ENCODE results near the gene RFX7.

Gene RFX7

DNA sequence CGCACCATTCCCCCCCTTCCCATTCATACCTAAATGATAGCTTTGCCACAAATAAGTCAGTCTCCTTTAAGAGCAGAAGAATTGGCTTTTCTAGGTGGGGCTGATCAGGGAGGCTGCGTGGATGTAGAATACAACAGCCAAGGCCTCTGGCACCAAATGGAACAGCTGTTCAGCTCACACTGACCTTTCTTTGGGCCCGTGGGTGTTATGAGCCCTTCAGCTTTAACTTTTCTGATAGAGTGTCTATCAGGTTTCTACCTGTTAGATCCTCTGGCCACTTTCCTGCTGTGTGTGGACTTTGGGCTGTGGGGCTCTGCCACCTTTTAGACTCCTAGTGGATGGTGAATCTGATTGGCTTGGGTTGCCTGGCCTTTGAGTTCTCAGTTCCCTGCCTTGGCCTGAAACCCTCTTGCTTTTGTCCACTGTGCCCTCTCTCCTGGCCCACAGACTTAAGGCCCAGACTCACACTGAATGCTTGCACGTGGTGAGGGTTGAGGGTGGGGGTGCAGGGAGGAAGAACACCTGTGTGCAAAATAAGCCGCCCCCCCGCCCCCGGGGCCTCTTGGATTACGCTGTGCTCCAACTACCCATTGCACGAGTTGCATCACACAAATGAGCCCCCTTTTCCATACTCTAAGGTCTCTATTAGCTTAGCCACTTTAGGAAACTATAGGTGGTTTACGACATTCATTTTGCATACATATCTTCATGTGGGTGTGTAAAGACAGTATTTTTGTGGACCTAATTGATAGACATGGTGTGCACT, 1.3 kb upstream of the RFX7 start:
- DNase-seq (ENCODE audit: low read depth) = no peak
- peak overlapping the region; percentile 75 for H3K4me3 ChIP-seq (ENCODE audit: low read depth, low read length)

DNA sequence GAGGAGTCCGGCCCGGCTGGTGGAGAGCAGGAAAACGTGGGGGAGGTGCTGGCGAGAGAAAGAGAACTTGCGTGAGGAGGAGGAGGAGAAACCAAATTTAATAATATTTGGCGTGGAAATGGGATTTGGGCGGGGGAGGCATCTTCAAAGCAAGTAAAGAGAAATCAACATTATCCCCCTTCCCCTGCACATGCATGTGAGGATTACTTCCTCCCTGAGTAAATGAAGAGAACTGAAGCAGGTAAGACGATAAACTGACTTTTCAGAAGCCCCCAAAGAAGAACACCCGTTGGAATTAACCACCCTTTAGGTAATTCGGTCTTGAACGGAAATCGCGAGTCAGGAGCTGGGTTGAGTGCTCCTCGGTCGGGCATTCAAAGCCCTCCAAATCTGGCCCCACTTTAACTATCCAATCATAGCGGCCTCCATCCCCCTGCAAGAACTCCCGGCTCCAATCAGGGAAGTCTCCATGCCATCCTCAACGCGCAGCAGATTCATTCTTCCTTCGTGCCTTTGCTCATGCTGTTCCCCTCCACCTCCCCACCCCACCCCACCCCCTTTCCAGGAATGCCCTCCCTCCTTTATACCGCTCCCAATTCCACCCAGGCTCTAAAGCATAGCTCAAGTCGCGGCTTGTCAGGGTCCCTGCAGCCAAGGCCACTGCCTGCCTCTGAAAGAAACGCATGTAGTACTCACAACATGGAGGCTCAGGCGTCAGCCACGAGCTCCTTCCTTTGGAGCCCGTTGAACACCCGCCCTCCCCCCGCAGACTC, 545 bp upstream of the RFX7 start:
- DNase-seq (ENCODE audit: low read depth) = peak; percentile 47
- H3K4me3 ChIP-seq (ENCODE audit: low read depth, low read length) = peak overlapping the region; percentile 75

DNA sequence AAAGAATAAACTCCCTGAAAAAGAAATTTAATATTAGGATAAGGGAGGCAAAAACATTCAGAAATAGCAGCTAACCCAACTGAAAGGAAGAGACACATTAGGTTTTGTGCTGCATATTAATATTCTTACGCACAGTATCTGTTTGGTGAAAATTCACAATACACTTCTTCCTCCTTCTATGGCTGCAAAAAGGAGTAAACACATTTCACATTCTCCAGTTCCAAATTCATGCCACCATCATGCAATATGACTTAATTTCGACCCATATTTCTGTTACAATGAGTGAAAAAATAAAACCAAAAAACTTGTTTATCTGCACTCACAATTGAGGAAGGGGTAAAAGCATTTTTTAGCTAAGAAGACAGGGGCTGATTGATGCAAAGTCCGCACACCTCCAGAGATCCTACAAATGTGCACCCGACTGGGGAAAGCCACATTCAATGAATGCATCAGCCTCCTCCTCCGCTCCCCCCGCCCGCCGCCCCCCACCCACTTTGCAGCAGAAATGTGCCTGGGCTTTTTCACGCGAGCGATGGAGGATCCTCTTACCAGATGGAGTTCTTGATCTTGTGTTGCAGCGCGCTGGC, 1.0 kb downstream of the RFX7 start:
- DNase-seq (ENCODE audit: low read depth) = no peak
- peak overlapping the region; percentile 75 for H3K4me3 ChIP-seq (ENCODE audit: low read depth, low read length)

DNA sequence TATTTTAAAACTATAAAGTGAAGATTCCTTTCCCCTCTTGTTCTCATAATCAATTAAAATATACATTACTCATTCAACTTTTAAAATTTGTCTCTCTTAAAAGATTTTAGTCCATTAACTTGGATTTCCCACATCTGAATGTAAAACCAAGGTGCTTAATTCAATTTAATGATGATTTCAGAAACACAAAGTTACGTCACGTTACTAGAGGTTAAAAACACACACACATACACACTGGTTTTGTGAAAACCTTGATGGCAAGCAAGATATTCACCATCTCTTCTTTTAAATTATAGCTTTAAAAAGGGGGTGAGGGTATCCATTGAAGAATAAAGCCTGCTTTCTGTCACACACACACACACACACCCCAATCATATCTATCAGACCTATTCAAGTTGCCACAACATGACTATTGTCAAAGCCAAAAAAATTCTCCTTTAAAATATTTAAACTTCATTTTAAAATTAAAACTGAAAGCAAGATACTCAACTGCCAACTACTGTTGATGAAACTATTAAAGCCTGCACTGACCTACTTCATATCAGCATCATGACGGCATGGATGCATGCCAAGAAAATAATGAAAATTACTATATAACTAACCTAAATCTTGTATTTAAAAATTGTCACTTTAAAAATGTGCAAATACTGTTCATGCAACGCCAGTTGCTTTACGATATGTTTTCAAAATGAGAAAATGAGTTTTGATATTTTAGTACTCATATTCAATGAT, 2.1 kb downstream of the RFX7 start:
- no peak for DNase-seq (ENCODE audit: low read depth)
- H3K4me3 ChIP-seq (ENCODE audit: low read depth, low read length) = peak overlapping the region; percentile 75

DNA sequence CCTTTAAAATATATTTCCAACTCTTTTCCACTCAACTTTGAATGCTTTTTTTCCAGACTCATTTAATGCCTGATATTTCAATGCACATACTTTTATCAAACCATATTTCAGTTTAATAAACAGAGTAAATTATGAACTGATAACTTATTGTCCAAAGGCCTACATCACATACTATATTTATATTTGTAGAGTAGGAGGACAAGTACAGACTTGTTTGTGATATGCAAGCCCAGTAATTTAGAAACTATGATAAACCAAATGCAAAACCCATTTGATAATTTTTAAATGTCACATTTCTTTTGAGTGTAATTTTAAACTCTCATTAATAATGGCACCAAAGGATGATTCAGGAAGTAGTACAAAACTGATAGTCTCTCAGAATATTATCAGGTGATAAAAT, 3.3 kb downstream of the RFX7 start:
- H3K4me3 ChIP-seq (ENCODE audit: low read depth, low read length) = no peak overlapping the region
- no peak for DNase-seq (ENCODE audit: low read depth)

DNA sequence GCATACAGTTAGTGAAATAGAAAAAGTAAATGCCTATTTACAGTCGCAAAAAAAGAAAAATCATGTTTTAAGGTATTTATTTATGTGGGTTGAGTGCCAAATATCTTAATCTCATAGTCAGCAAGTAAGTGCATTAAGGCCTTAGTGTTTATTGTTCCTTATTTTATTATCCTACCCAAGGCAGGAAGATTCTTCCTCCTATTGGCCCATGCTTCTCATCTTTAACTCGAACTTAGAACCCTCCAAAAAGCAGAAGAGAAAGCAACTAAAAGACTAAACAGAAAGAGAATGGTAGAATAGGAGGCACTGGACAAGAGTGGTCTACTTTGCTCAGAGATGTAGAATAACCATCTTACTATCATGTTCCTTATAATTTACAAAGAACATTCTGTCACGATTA, 7.5 kb downstream of the RFX7 start:
- no peak for DNase-seq (ENCODE audit: low read depth)

DNA sequence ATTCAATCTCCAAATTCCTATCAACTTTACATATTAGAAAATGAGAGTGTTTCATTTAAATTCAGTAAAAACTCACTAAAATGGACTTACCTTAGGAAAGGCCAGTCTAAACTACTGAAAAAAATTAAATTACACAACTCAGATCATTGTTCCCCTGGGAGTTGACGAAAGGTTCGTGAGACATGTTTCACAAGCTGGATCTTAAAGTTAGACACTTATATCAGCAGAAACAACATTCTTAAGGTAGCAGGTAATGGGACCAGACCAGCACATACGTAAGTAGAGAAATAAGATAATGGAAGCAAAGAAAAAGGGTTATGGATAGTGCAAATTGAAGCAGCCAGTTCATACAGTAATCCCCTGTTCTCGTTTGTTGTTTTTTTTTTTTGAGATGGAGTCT, 8.9 kb downstream of the RFX7 start:
- H3K4me3 ChIP-seq (ENCODE audit: low read depth, low read length) = no peak overlapping the region
- DNase-seq (ENCODE audit: low read depth) = peak; percentile 19

More for the DNA sequence above, 7.5 kb downstream of the RFX7 start:
- H3K4me3 ChIP-seq (ENCODE audit: low read depth, low read length) = no peak overlapping the region

DNA sequence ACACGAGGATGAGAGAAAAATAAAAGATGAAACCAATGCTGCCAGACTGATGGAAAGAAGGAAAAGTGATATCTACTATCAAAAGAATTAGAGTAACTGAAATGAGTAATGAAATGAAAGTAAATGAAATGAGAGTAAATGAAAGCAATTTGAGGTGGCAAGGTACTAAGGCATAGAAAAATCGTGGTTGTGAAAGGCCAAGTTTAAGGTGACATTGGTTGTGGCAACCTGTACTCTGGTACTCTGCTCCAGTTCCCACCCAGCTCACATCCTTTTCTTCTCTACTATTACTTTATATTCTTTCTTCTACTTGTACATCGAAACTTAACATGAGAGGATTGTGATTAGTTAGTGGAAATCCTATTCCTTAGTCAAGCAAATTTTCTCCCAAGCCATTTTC, 10.1 kb downstream of the RFX7 start:
- no peak overlapping the region for H3K4me3 ChIP-seq (ENCODE audit: low read depth, low read length)
- DNase-seq (ENCODE audit: low read depth) = no peak

DNA sequence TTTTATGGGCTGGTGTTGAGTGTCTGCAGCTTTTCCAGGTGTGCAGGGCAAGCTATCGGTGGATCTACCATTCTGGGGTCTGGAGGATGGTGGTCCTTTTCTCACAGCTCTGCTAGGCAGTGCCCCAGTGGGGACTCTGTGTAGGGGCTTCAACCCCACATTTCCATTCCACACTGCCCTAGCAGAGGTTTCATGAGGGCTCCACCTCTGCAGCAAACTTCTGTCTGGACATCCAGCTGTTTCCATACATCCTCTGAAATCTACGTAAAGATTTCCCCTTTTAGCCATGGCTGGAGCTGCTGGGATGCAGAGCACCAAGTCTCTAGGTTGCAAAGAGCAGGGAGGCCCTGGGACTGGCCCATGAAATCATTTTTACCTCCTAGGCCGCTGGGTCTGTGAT, 11.6 kb downstream of the RFX7 start:
- H3K4me3 ChIP-seq (ENCODE audit: low read depth, low read length) = no peak overlapping the region

DNA sequence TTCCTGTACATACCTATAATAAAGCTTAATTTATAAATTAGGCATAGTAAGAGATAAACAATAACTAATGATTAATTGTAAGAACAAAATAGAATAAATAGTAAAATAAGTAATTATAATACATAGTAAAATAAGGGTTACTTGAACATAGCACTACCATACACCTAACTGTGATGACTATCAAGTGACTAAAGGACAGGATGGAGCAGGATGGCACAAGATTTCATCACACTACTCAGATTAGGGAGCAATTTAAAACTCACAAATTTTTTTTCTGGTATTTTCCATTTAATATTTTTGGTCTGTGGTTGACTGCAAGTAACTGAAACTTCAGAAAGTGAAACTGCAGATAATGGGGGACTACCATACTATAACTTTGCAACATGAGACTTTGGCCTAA, 14.8 kb downstream of the RFX7 start:
- DNase-seq (ENCODE audit: low read depth) = no peak
- no peak overlapping the region for H3K4me3 ChIP-seq (ENCODE audit: low read depth, low read length)

More for the DNA sequence above, 11.6 kb downstream of the RFX7 start:
- DNase-seq (ENCODE audit: low read depth) = no peak

DNA sequence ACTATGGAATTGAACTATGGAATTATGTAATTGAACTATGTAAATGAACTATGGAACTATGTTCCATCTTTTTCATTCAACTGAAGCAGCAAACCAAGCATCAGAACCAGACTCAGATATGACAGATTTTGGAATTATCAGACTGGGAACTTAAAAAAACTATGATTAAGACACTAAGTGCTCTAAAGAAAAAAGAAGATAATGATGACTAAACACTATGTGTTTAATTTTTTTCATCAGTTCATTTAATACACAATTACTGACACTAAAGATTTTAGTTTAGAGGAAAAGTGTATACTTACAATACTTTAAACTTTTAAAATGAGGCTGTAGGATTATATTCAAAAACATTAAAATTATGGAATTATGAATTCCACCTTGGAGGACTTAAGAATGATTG, 15.3 kb downstream of the RFX7 start:
- no peak for DNase-seq (ENCODE audit: low read depth)

DNA sequence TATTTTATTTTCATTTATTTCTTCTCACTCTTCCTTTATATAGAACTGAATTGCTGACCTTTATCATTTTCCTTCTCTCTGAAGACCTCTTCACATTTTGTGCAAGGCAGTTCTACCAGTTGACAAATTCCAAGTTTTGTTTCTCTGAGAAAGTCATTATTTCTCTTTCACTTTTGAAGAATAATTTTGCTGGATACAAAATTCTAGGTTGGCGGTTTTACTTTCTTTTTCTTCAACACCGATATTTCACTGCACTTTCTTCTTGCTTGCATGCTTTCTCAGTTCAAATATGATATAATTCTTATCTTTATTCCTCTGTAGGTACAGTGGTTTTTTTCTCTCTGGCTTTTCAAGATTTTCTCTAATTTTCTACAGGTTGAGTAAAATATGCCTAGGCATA, 15.9 kb downstream of the RFX7 start:
- no peak overlapping the region for H3K4me3 ChIP-seq (ENCODE audit: low read depth, low read length)
- no peak for DNase-seq (ENCODE audit: low read depth)

More for the DNA sequence above, 15.3 kb downstream of the RFX7 start:
- H3K4me3 ChIP-seq (ENCODE audit: low read depth, low read length) = no peak overlapping the region

DNA sequence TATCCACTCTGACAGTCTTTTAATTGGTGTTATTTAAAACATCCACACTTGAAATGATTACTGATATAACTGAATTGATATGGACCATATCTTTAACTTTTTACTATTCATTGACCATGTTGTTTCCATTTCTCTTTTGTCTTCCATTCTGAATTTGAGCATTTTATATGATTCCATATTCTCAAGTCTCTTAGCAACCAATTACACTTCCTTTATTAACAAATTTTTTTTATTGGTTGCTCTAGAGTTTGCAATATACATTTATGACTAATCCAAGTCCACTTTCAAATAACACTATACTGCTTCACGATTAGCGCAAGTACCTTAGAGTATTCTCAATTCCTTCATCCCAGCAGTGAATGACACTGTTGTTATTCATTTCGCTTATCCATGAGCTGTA, 16.4 kb downstream of the RFX7 start:
- H3K4me3 ChIP-seq (ENCODE audit: low read depth, low read length) = no peak overlapping the region
- DNase-seq (ENCODE audit: low read depth) = no peak

DNA sequence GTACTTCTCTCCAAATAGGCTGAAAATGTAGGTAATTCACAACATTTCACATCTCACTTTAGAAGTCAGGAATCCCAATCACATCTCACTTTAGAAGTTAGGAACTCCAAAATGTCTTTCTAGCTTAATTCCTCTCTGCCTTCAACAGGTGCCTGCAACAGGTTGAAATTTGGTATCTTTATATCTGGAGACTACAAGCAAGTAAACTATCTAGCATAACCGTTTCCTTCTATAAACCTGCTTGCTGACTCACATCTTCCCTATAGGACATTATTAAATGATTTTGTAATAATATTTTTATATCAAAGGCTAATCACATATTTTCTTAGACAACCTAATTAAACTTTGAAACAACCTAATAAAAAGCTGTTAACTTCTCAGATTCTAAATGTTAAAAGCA, 18.2 kb downstream of the RFX7 start:
- no peak overlapping the region for H3K4me3 ChIP-seq (ENCODE audit: low read depth, low read length)
- no peak for DNase-seq (ENCODE audit: low read depth)

DNA sequence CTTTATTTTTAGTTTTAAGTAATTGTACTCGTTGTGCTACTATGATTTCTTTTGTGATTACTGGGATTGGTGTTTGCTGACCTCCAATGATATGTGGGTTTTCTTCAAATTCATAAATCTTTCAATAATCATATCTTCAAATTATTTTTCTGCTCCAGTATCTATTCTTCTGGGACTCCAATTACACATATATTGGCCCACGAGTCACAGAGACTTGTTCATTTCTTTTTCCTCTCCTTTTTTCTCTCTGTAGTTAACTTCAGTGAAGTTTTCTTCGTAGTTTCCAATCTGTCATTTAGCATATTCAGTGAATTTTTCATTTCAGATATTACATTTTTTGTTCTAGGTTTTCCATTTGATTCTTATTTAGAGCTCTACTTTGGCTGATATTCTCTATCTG, 21.4 kb downstream of the RFX7 start:
- DNase-seq (ENCODE audit: low read depth) = no peak
- no peak overlapping the region for H3K4me3 ChIP-seq (ENCODE audit: low read depth, low read length)

DNA sequence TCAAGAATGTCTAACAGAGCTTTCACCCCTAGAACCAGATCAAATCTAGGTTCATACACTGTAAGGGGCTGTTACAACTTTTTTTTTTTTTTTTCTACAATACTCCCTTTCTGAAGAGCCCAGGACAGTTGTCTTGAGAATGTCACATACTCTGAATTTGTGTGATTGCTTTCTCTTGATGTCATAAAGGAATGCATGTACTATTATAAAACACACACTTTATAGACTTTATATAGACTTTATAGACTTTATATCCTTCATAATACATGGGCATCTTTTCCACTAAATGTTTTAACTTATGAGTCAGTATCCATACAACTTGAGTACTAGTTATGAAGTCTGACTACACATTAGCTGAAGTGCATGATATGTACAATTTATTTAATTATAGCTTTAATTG, 26.3 kb downstream of the RFX7 start:
- H3K4me3 ChIP-seq (ENCODE audit: low read depth, low read length) = no peak overlapping the region
- DNase-seq (ENCODE audit: low read depth) = no peak

DNA sequence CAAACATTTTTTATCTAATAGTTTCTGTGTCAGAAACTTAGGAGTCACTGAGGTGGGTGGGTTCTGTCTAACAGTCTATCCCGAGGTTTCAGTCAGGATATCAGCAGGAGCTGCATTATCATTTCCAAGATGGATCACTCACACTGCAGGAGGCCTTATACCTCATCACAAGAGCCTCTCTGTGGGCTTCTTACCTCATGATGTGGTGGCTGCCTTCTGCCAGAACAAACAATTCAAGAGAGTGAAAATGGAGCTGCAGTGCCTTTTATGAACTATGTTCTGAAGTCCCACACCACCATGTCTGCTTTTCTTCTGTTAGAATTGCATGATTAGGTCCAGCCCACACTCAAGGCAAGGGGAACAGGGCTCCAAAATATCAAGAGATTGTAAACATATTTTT, 27.9 kb downstream of the RFX7 start:
- H3K4me3 ChIP-seq (ENCODE audit: low read depth, low read length) = no peak overlapping the region
- peak; percentile 83 for DNase-seq (ENCODE audit: low read depth)

DNA sequence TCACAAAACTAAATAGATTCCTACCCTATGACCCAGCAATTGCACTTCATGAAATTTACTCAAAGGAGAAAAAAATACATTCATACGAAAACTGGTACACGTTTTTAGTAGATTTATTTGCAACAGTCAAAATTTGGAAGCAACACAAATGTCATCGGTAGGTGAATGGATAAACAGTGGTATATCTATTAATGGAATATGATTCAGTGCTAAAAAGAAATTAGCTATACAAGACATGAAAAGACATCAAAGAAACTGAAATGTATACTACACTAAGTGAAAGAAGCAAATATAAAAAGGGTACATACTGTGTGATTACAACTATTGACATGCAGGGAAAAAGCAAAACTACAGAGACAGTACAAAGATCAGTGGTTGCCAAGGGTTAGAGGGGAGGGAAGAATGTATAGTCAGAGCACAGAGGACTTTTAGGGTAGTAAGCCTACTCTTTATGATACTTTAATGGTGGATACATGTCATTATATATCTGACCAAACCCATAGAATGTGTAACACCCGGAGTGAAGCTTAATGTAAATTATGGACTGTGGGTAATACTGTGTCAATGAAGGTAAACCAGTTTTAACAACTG, 31.6 kb downstream of the RFX7 start:
- no peak for DNase-seq (ENCODE audit: low read depth)
- H3K4me3 ChIP-seq (ENCODE audit: low read depth, low read length) = no peak overlapping the region

DNA sequence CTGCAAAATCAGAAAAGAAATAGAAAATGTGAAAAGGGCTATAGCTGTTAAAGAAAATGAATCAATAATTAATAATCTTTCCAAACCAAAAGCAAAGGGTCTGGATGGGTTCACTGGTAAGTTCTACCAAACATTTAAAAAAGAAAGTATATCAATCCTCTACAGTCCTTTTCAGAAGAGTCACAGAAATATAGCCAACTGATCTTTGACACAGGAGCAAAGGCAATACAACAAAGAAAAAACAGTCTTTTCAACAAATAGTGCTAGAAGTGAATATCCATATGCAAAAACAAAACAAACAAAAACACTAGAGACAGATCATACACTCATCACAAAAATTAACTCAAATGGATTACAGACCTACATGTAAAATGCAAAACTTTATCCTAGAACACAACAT, 32.6 kb downstream of the RFX7 start:
- no peak for DNase-seq (ENCODE audit: low read depth)
- H3K4me3 ChIP-seq (ENCODE audit: low read depth, low read length) = no peak overlapping the region

Measured in skeletal muscle cell (primary cell).